Common myeloid progenitor, CD34-positive (primary cell): ENCODE results near the gene PGAM5.
A peak's percentile ranks its signal among the peaks of the same experiment; 100 is the strongest.

Experiments
- CTCF ChIA-PET: fragments of 350-600 bp; sonication (Branson Sonifier 250); formaldehyde crosslinking; loops from one replicate; lab custom pipeline; 2021; ENCODE audit warnings: antibody characterized with exemption; lab: Charles Lee
- POLR2A ChIA-PET: fragments of 350-600 bp; sonication (Branson Sonifier 250); formaldehyde crosslinking; loops from one replicate; lab custom pipeline; 2021; ENCODE audit warnings: antibody characterized with exemption; lab: Charles Lee
- DNase-seq, 3 donors: peaks; one replicate each; pipeline versions ENCODE4 v3.0.0 to v3.0.0-alpha.2; 2013
- H3K27ac ChIP-seq, 2 experiments: 1 replicate in 1 of 2; 2 replicates in 1 of 2; pipeline ENCODE4 v1.7.0; 2013; ENCODE audit warnings: inconsistent platforms in 2 of 2, low read length in 2 of 2, mild to moderate bottlenecking in 2 of 2, low read depth in 1 of 2, moderate library complexity in 1 of 2; ENCODE audit not compliant: severe bottlenecking in 2 of 2, insufficient read depth in 1 of 2, poor library complexity in 1 of 2
- H3K27me3 ChIP-seq, 5 experiments: replicated peaks in 2 of 5; 1 replicate in 3 of 5; 2 replicates in 2 of 5; pipeline versions ENCODE4 v1.6.1 to v1.7.0; 2013; ENCODE audit warnings: low read length in 4 of 5, mild to moderate bottlenecking in 2 of 5, moderate library complexity in 2 of 5, inconsistent platforms in 1 of 5; ENCODE audit not compliant: insufficient read depth in 5 of 5, control insufficient read depth in 4 of 5
- H3K36me3 ChIP-seq, 4 experiments: 1 replicate in 2 of 4; 2 replicates in 2 of 4; pipeline versions ENCODE4 v1.6.1 to v1.7.0; 2013; ENCODE audit warnings: low read length in 3 of 4, control low read depth in 1 of 4, mild to moderate bottlenecking in 1 of 4; ENCODE audit not compliant: control insufficient read depth in 4 of 4, insufficient read depth in 4 of 4
- H3K4me1 ChIP-seq, 4 experiments: 1 replicate in 3 of 4; 2 replicates in 1 of 4; pipeline versions ENCODE4 v1.6.1 to v1.7.1; 2013; ENCODE audit warnings: low read length in 3 of 4, mild to moderate bottlenecking in 3 of 4, control low read depth in 1 of 4, inconsistent platforms in 1 of 4, moderate library complexity in 1 of 4; ENCODE audit not compliant: control insufficient read depth in 4 of 4, insufficient read depth in 4 of 4; ENCODE audit errors: control extremely low read depth in 1 of 4
- H3K4me3 ChIP-seq, 7 experiments: 1 replicate in 4 of 7; 2 replicates in 3 of 7; pipeline versions ENCODE4 v1.5.1 to v1.7.0; 2013; ENCODE audit warnings: mild to moderate bottlenecking in 7 of 7, low read length in 6 of 7, moderate library complexity in 6 of 7, inconsistent platforms in 2 of 7, low read depth in 2 of 7, control low read depth in 1 of 7; ENCODE audit not compliant: insufficient read depth in 4 of 7, control insufficient read depth in 1 of 7; ENCODE audit errors: extremely low read depth in 1 of 7
- H3K9me3 ChIP-seq, 5 experiments: 1 replicate in 4 of 5; 2 replicates in 1 of 5; pipeline versions ENCODE4 v1.6.1 to v1.7.1; 2013; ENCODE audit warnings: low read length in 4 of 5, mild to moderate bottlenecking in 2 of 5, inconsistent platforms in 1 of 5, low read depth in 1 of 5, moderate library complexity in 1 of 5; ENCODE audit not compliant: control insufficient read depth in 4 of 5, insufficient read depth in 2 of 5; ENCODE audit errors: control extremely low read depth in 1 of 5
- WGBS: methylation state at CpG from one replicate; pipeline ENCODE4 v1.1.5; 2013; ENCODE audit not compliant: insufficient coverage; 5-methylcytosine and 5-hydroxymethylcytosine counted together

The PGAM5 gene

GRCh38 chr12:132713123-132713522, 2.5 kb downstream of the PGAM5 start:
- no peaks in the 10 kb centered on the region for H3K27me3 ChIP-seq
- H3K27ac ChIP-seq: no peak overlapping the region
- H3K4me3 ChIP-seq: no peak overlapping the region
- DNase-seq: peak in 2 of 3 donors; percentile 22 to 26
- 70% methylated on average over 2 of the region's 2 CpGs for WGBS
- H3K36me3 ChIP-seq: peaks cover 2 to 42% (median 17%) of the 10 kb centered on the region in 4 experiments
- peaks cover 4 to 22% (median 17%) of the 10 kb centered on the region in 4 experiments for H3K4me1 ChIP-seq
- no peaks in the 10 kb centered on the region for H3K9me3 ChIP-seq
- ChIA-PET CTCF (no interaction called here), POLR2A (no interaction called here)

- POLR2A ChIA-PET: no interaction called here
Observed at GRCh38 chr12:132715874-132716273, 5.2 kb downstream of the PGAM5 start.

GRCh38 chr12:132716356-132716755, 5.7 kb downstream of the PGAM5 start:
- no peak overlapping the region for H3K27ac ChIP-seq
- no peaks in the 10 kb centered on the region for H3K27me3 ChIP-seq
- WGBS: 91% methylated on average over 10 of the region's 11 CpGs
- H3K4me1 ChIP-seq: peaks cover 4 to 10% (median 7%) of the 10 kb centered on the region in 4 experiments
- no peak overlapping the region for H3K4me3 ChIP-seq
- DNase-seq: no peak
- ChIA-PET POLR2A (no interaction called here), CTCF (no interaction called here)
- peaks cover 7 to 70% (median 35%) of the 10 kb centered on the region in 4 experiments for H3K36me3 ChIP-seq
- no peaks in the 10 kb centered on the region for H3K9me3 ChIP-seq

More at GRCh38 chr12:132715874-132716273, 5.2 kb downstream of the PGAM5 start:
- Histone ChIP-seq H3K27me3 (no peaks in the 10 kb centered on the region), H3K9me3 (no peaks in the 10 kb centered on the region), H3K4me1 (peaks cover 4 to 13% (median 9%) of the 10 kb centered on the region in 4 experiments), H3K4me3 (no peak overlapping the region), H3K27ac (no peak overlapping the region), H3K36me3 (peaks cover 7 to 65% (median 33%) of the 10 kb centered on the region in 4 experiments)
- no peak for DNase-seq
- CTCF ChIA-PET: no interaction called here
- 92% methylated on average over 7 of the region's 9 CpGs for WGBS

- ChIA-PET POLR2A (no interaction called here), CTCF (no interaction called here)
- 81% methylated on average over 8 of the region's 17 CpGs for WGBS
- Histone ChIP-seq H3K4me3 (no peak overlapping the region), H3K36me3 (peaks cover 7 to 74% (median 37%) of the 10 kb centered on the region in 4 experiments), H3K4me1 (peaks cover 0 to 4% (median 1%) of the 10 kb centered on the region in 4 experiments), H3K27ac (no peak overlapping the region), H3K9me3 (no peaks in the 10 kb centered on the region), H3K27me3 (no peaks in the 10 kb centered on the region)
- no peak for DNase-seq
Observed at GRCh38 chr12:132717011-132717410, 6.4 kb downstream of the PGAM5 start.

GRCh38 chr12:132717531-132718387, 7.1 kb downstream of the PGAM5 start:
- H3K27me3 ChIP-seq: no peaks in the 10 kb centered on the region
- peak in 2 of 3 donors; percentile 19 to 28 for DNase-seq
- no peaks in the 10 kb centered on the region for H3K9me3 ChIP-seq
- H3K4me3 ChIP-seq: no peak overlapping the region
- CTCF ChIA-PET: interaction anchor here (1.2 kb wide), 1 partner anchor 50 kb away, joined by 5 read pairs; no protein-coding TSS in a partner anchor
- WGBS: 96% methylated on average over 57 of the region's 61 CpGs
- peaks cover 0 to 1% (median 0%) of the 10 kb centered on the region in 4 experiments for H3K4me1 ChIP-seq
- no peak overlapping the region for H3K27ac ChIP-seq
- H3K36me3 ChIP-seq: peaks cover 7 to 78% (median 41%) of the 10 kb centered on the region in 4 experiments
- POLR2A ChIA-PET: no interaction called here

GRCh38 chr12:132718644-132719043, 8.0 kb downstream of the PGAM5 start:
- H3K27me3 ChIP-seq: no peaks in the 10 kb centered on the region
- DNase-seq: no peak
- peaks cover 8 to 81% (median 48%) of the 10 kb centered on the region in 4 experiments for H3K36me3 ChIP-seq
- no peaks in the 10 kb centered on the region for H3K9me3 ChIP-seq
- H3K27ac ChIP-seq: no peak overlapping the region
- POLR2A ChIA-PET: no interaction called here
- no peaks in the 10 kb centered on the region for H3K4me1 ChIP-seq
- WGBS: 96% methylated on average over 21 of the region's 21 CpGs
- CTCF ChIA-PET: interaction anchor here (1.2 kb wide), 1 partner anchor 49 kb away, joined by 5 read pairs; no protein-coding TSS in a partner anchor
- no peak overlapping the region for H3K4me3 ChIP-seq
